H1 (cell line): ENCODE data around the gene PPP2R2D. TPM values are rescaled to one million over a fixed set of nuclear protein-coding genes. Genes with fewer than 3 reads are reported as not detected.

Experiments used
- BACH1 ChIP-seq: IDR thresholded peaks from 2 replicates; pipeline ENCODE4 v1.6.1; 2012; ENCODE audit warnings: low read length, improper control_type of control experiment
- BCL11A ChIP-seq, 2 experiments: IDR thresholded peaks; one replicate each; pipeline ENCODE4 v1.6.1; 2011; ENCODE audit warnings: low read depth in 2 of 2, low read length in 2 of 2, mild to moderate bottlenecking in 2 of 2
- CBX8 ChIP-seq: fragments of 300-800, 300-1000 bp; sonication (generic); IDR thresholded peaks from 2 replicates; pipeline ENCODE4 v1.7.1; 2016; ENCODE audit warnings: low read depth, low read length, borderline replicate concordance
- HDAC2 ChIP-seq, 2 experiments: fragments of 300-600 bp in 1 of 2; sonication (generic) in 1 of 2; IDR thresholded peaks; 2 replicates each; pipeline ENCODE4 v1.6.1; 2011 to 2012; ENCODE audit warnings: low read depth in 2 of 2, low read length in 2 of 2, mild to moderate bottlenecking in 2 of 2, moderate library complexity in 2 of 2, borderline replicate concordance in 1 of 2, inconsistent platforms in 1 of 2
- HDAC6 ChIP-seq: IDR thresholded peaks from one replicate; pipeline ENCODE4 v1.7.1; 2012; ENCODE audit warnings: low read depth, mild to moderate bottlenecking, inconsistent platforms, low read length, moderate library complexity
- KDM1A ChIP-seq: fragments of 200-600, 300-600 bp; sonication (generic); IDR thresholded peaks from 2 replicates; pipeline ENCODE4 v1.7.1; 2016; ENCODE audit warnings: mild to moderate bottlenecking, low read length, borderline replicate concordance
- KDM4A ChIP-seq: IDR thresholded peaks from one replicate; pipeline ENCODE4 v1.7.1; 2012; ENCODE audit warnings: low read depth, mild to moderate bottlenecking, moderate library complexity, low read length, inconsistent platforms; ENCODE audit not compliant: severe bottlenecking
- POU5F1 ChIP-seq: IDR thresholded peaks from 2 replicates; pipeline ENCODE4 v1.6.1; 2011; ENCODE audit warnings: low read depth, mild to moderate bottlenecking, low read length, moderate library complexity
- SP2 ChIP-seq: IDR thresholded peaks from 2 replicates; pipeline ENCODE4 v1.6.1; 2012; ENCODE audit warnings: mild to moderate bottlenecking, low read length, inconsistent platforms
- TAF7 ChIP-seq: optimal IDR thresholded peaks from 2 replicates; pipeline ENCODE3; 2011; ENCODE audit warnings: low read depth, mild to moderate bottlenecking, inconsistent platforms, low read length, moderate library complexity, borderline replicate concordance
- TBP ChIP-seq: IDR thresholded peaks from 2 replicates; pipeline ENCODE4 v1.6.1; 2011; ENCODE audit warnings: low read depth, low read length, improper control_type of control experiment
- TEAD4 ChIP-seq: IDR thresholded peaks from 2 replicates; pipeline ENCODE4 v1.6.1; 2012; ENCODE audit warnings: low read depth, low read length, inconsistent platforms, mixed read lengths
- YY1 ChIP-seq: IDR thresholded peaks from 2 replicates; pipeline ENCODE4 v1.6.1; 2011; ENCODE audit warnings: low read depth, mild to moderate bottlenecking, low read length
- polyA plus RNA-seq, 7 experiments: library from polyadenylated mRNA; depleted of rRNA in 3 of 7; stranded (reverse) in 5 of 7; unstranded in 2 of 7; fragments of >200 nt in 5 of 7; fragments of 200-250 nt in 2 of 7; gene quantifications; 1 replicate in 5 of 7; 2 replicates in 1 of 7; 4 replicates in 1 of 7; pipeline versions ENCODE4 v1.2.1 to v1.2.3, GENCODE V29; 2011 to 2013; ENCODE audit warnings: missing spikeins in 2 of 7, mixed read lengths in 2 of 7
- total RNA-seq: library from RNA; stranded (reverse); fragmentation: NEBNext Ultra II Directional; extraction: Animal tissue kit (Norgen Biotek cat#: 25700); gene quantifications from 2 replicates; pipeline ENCODE4 v1.2.1, GENCODE V29; 2021
- TF ChIP-seq, protein P1 (sequence below): IDR thresholded peaks from 2 replicates; pipeline ENCODE4 v1.6.1; 2012; ENCODE audit warnings: inconsistent platforms

The PPP2R2D gene
- total and polyA plus RNA-seq, 2 of the 8 experiments (the other 6 are each of a cell fraction or from before 2014, with no cell fraction given), result 25.4 to 32.8 TPM

DNA sequence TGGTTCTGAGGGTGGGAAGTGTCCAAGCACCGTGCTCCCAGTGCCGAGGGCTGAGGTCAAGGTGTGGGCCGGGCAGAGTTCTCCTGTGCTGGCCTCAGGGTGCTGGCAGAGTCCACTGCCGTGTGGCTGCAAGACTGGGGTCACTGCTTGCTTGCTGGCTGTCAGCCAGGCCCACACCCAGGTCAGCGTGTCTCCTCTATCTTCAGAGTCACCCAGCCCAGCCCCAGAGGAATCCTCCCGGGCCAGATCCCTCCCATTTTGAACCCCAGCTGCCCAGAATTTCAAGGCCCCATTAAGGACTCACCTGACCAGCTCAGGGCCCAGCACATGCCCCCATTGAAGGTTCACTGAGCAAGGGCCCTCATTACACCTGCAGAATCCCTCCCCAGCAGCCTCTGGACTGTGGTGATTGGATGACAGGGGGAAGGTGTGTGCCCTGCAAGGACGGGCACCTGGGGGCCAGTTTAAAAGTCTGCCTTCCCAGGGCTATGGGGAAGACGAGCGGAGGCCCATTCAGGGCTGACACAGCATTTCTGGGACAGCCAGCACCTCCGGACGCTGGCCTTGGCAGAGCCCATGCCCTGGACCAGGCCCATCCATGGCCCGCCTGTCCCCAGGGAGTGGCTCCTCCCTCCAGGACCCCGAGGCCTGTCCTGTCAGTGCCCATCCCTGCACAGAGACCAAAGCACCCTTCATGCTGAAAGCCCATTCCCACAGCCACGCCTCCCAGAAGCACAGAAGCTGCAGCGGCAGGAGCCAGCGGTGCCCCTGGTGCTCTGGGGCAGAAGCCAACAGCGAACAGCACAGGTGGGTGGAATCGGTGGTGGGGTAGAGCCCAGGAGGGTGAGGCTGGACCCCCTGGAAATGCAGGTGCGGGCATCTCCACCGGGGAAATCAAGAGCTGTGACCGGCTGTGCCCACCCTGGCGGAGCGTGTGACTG is 45.1 kb upstream of the PPP2R2D start (continued):
- TF ChIP-seq, protein P1, sequence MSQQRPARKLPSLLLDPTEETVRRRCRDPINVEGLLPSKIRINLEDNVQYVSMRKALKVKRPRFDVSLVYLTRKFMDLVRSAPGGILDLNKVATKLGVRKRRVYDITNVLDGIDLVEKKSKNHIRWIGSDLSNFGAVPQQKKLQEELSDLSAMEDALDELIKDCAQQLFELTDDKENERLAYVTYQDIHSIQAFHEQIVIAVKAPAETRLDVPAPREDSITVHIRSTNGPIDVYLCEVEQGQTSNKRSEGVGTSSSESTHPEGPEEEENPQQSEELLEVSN, result no peak
- TF ChIP-seq KDM1A, result no peak
- TF ChIP-seq HDAC2 (IDR thresholded peaks at IDR 0.05; ENCODE audit: borderline replicate concordance in 1 of 2, low read depth in 2 of 2, low read length in 2 of 2), result no peak
- TF ChIP-seq SP2, result no peak
- TF ChIP-seq TEAD4, result no peak
- TF ChIP-seq HDAC6, result no peak
- no peak for TF ChIP-seq KDM4A
- no peak for TF ChIP-seq TAF7
- TF ChIP-seq CBX8, result no peak
- no peak for TF ChIP-seq BCL11A (IDR thresholded peaks at IDR 0.05; ENCODE audit: low read depth in 2 of 2, low read length in 2 of 2)
- no peak for TF ChIP-seq BACH1
- TF ChIP-seq POU5F1, result no peak
- no peak for TF ChIP-seq YY1
- no peak for TF ChIP-seq TBP
